Small intestine (tissue), 7 donors: ENCODE measurements around the gene ZC3H4. TPM values are rescaled to one million over a fixed set of nuclear protein-coding genes. Genes with fewer than 3 reads are reported as not detected.
"Not testable (repeated sequence)": the region's sequence is repeated elsewhere in the genome, so short reads cannot be mapped to it uniquely, and the experiment has no call there.

Experiments used
- DNase-seq, 2 donors: peaks; one replicate each; pipeline versions ENCODE4 v3.0.0 to v3.0.0-alpha.2; 2013
- FAIRE-seq: peaks from 2 replicates; lab custom pipeline; 2012; peaks lifted over from hg19 to GRCh38; lab: Jason Lieb, UNC
- H3K27ac ChIP-seq, 3 donors: one replicate each; pipeline ENCODE4 v1.5.1; 2013; ENCODE audit warnings: low read length in 2 of 3, mild to moderate bottlenecking in 2 of 3, control low read depth in 1 of 3, inconsistent platforms in 1 of 3, low read depth in 1 of 3, moderate library complexity in 1 of 3
- H3K27me3 ChIP-seq, 3 donors: one replicate each; pipeline ENCODE4 v1.6.1; 2013; ENCODE audit warnings: low read length in 3 of 3, inconsistent platforms in 1 of 3; ENCODE audit not compliant: control insufficient read depth in 3 of 3, insufficient read depth in 3 of 3
- H3K36me3 ChIP-seq, 3 donors: one replicate each; pipeline ENCODE4 v1.6.1; 2013; ENCODE audit warnings: low read length in 3 of 3, inconsistent platforms in 1 of 3, low read depth in 1 of 3, mild to moderate bottlenecking in 1 of 3, moderate library complexity in 1 of 3; ENCODE audit not compliant: control insufficient read depth in 3 of 3, insufficient read depth in 2 of 3
- H3K4me1 ChIP-seq, 3 donors: one replicate each; pipeline ENCODE4 v1.6.1; 2013; ENCODE audit warnings: low read length in 2 of 3, inconsistent platforms in 1 of 3, low read depth in 1 of 3, mild to moderate bottlenecking in 1 of 3, moderate library complexity in 1 of 3; ENCODE audit not compliant: control insufficient read depth in 3 of 3, insufficient read depth in 2 of 3
- H3K4me3 ChIP-seq, 3 donors: one replicate each; pipeline ENCODE4 v1.5.1; 2013; ENCODE audit warnings: low read length in 3 of 3, control low read depth in 1 of 3, inconsistent platforms in 1 of 3, low read depth in 1 of 3, mild to moderate bottlenecking in 1 of 3, moderate library complexity in 1 of 3
- H3K9me3 ChIP-seq, 2 donors: one replicate each; pipeline ENCODE4 v1.6.1; 2013; ENCODE audit warnings: low read depth in 1 of 2, low read length in 1 of 2; ENCODE audit not compliant: control insufficient read depth in 2 of 2, insufficient read depth in 1 of 2
- WGBS, 3 donors: extraction: QIAGEN DNeasy Blood & Tissue Kit; methylation state at CpG; one replicate each; pipeline ENCODE4 v1.1.7; 2013; 5-methylcytosine and 5-hydroxymethylcytosine counted together
- polyA plus RNA-seq, 4 donors: library from polyadenylated mRNA; stranded (reverse) in 3 of 4; unstranded in 1 of 4; fragments of 200-250 nt in 3 of 4; fragments of 120-200 nt in 1 of 4; gene quantifications; one replicate each; pipeline versions ENCODE4 v1.2.1 to v1.2.3, GENCODE V29; 2013
- donor health status: healthy with polysubstance abuse.
- donor health status: control.
- donor health status: control.
- donor health status: Bipolar disorder and iron deficiency.
- donor health status: healthy.

Gene ZC3H4
- polyA plus RNA-seq, 4 donors = 7.3 to 31.6 (median 14.4) TPM

DNA sequence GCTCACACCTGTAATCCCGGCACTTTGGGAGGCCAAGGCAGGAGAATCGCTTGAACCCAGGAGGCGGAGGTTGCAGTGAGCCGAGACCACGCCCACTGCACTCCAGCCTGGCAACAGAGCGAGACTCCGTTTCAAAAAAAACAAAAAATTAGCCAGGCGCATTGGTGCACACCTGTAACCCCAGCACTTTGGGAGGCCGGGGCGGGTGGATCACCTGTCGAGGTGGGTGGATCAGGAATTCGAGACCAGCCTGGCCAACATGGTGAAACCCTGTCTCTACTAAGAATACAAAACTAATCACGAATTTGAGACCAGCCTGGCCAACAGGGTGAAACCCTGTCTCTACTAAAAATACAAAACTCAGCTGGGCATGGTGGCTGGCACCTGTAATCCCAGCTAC, 35.2 kb downstream of the ZC3H4 start:
- H3K9me3 ChIP-seq, H3K27ac ChIP-seq, DNase-seq, H3K4me1 ChIP-seq, H3K27me3 ChIP-seq, FAIRE-seq, H3K4me3 ChIP-seq: not testable (repeated sequence)
- WGBS, 3 donors = 94 to 97% (median 96%) methylated on average over 13 of the region's 13 CpGs
- H3K36me3 ChIP-seq = peaks cover 13 to 97% (median 14%) of the 10 kb centered on the region in 3 donors

DNA sequence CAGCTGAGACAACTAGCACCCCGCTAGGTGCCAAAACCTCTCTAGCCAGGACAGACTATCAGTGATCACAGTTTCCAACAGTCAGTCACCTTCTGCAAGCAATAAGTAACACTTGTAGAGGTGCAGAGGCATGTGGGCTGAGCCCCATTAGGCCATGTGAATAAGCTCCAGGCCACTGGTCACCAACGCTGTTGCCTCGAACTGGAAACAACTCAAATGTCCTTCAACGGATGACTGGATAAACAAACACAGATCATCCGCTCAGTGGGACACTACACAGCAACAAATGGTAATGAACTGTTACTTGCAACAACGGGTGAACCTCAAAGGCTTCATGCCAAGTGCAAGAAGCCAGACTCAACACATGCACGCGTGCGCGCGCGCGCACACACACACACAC, 37.6 kb downstream of the ZC3H4 start:
- no peak for FAIRE-seq
- 76 to 90% (median 82%) methylated on average over 13 of the region's 13 CpGs for WGBS, 3 donors

DNA sequence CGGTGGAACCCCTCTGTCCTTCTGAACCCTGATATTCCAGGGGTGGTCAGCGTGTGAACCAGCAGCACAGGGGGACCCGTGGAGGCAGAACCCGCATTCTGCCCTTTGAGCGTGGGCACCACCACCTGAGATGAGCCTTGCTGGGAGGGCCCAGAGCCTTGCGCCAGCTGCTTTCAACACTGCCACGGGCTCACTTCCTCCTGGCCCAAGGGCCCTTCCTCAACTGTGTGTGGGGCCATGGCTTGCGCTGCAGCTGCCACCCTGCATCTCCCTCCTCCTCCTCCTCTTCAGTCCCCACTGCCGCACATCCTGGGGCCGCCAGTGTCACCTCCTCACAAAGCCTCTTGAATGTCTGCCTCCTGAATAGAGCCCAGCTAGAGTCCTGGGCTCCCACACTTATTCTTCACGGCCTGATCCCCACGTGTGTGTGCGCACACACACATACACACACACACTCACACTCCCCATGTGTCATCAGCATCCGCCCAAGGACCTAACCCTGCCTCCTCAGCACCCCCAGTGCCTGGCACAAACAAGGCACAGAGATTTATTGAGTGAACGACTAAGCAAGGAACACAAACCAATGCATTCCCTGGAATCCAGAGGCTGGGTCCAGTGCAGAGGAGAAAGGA, 38.3 kb downstream of the ZC3H4 start:
- no peaks in the 10 kb centered on the region for H3K9me3 ChIP-seq
- peaks cover 0 to 4% (median 0%) of the 10 kb centered on the region in 3 donors for H3K4me1 ChIP-seq
- H3K27ac ChIP-seq = no peak overlapping the region
- no peak overlapping the region for H3K4me3 ChIP-seq
- DNase-seq = no peak
- H3K36me3 ChIP-seq = peaks cover 12 to 97% (median 22%) of the 10 kb centered on the region in 3 donors
- no peak for FAIRE-seq
- WGBS, 3 donors = 83 to 88% (median 83%) methylated on average over 14 to 15 of the region's 15 CpGs
- no peaks in the 10 kb centered on the region for H3K27me3 ChIP-seq

More for the DNA sequence above, 37.6 kb downstream of the ZC3H4 start:
- H3K36me3 ChIP-seq = peaks cover 12 to 97% (median 22%) of the 10 kb centered on the region in 3 donors
- H3K27me3 ChIP-seq = no peaks in the 10 kb centered on the region
- no peaks in the 10 kb centered on the region for H3K9me3 ChIP-seq
- DNase-seq = no peak
- H3K27ac ChIP-seq = no peak overlapping the region
- no peak overlapping the region for H3K4me3 ChIP-seq
- peaks cover 0 to 4% (median 0%) of the 10 kb centered on the region in 3 donors for H3K4me1 ChIP-seq

DNA sequence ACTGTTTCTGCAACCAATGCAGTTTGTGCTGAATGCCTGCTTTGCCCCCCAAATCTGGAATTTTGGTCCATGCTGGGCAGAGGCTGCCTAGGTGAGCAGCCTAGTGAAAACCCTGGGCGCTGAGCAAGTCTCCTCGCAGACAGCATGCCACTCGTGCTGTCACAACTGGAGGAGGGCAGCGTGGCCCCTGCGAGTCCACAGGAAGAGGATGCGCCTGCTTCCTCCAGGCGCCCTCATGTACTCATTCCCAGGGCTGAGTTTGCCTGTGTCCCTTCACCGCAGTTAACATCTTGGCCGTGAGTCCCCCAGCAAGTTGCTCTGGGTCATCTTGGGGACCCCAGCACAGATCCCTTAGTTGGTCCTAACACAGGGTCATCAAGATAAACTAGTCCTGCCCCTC, 39.0 kb downstream of the ZC3H4 start:
- Histone ChIP-seq H3K27ac (no peak overlapping the region), H3K4me1 (peaks cover 0 to 2% (median 0%) of the 10 kb centered on the region in 3 donors), H3K27me3 (no peaks in the 10 kb centered on the region), H3K36me3 (peaks cover 12 to 97% (median 22%) of the 10 kb centered on the region in 3 donors), H3K4me3 (no peak overlapping the region), H3K9me3 (no peaks in the 10 kb centered on the region)
- WGBS, 3 donors = 82 to 97% (median 87%) methylated on average over 9 of the region's 9 CpGs
- DNase-seq (no peak), FAIRE-seq (no peak)

DNA sequence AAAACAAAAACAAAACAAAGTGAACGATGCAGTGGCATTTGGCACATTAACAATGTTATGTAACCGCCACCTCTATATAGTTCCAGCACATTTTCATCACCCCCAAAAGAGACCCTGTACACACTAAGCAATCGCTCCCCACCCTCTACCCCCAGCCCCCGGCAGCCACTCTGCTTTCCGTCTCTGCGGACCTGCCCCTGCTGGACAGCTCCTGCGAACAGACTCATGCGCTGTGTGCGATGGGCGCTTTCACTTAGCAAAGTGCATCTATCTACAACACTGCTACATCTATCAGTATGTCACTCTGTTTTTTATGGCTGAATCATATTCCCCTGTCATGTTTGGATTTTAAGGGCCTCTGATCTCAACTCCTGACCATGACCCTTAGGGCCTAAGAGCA, 40.0 kb downstream of the ZC3H4 start:
- Histone ChIP-seq H3K27me3 (no peaks in the 10 kb centered on the region), H3K4me3 (no peak overlapping the region), H3K27ac (no peak overlapping the region), H3K4me1 (no peaks in the 10 kb centered on the region), H3K9me3 (no peaks in the 10 kb centered on the region), H3K36me3 (peaks cover 18 to 96% (median 24%) of the 10 kb centered on the region in 3 donors)
- FAIRE-seq = no peak
- WGBS, 3 donors = 94 to 96% (median 95%) methylated on average over 10 of the region's 10 CpGs
- DNase-seq = no peak

DNA sequence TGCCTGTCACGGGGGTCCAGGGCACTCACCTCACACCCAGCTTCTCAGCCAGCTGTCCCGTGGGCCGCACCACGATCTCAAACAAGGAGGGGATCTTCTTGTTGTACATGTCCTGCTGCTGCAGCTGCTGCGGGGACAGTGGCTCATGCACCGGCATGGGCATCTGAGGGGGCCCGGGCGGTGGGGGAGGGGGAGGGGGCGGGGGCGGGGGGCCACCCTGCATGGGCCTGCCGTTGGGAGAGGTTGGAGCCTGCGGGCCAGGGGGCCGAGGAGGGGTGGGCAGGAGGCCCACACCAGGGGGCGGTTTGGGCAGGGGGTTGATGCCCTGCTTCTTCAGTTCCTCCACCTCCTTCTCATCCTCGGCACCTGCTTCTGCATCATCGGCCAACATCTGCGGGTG, 41.3 kb downstream of the ZC3H4 start:
- H3K4me3 ChIP-seq = no peak overlapping the region
- no peaks in the 10 kb centered on the region for H3K27me3 ChIP-seq
- 91 to 92% (median 91%) methylated on average over 15 to 17 of the region's 17 CpGs for WGBS, 3 donors
- no peaks in the 10 kb centered on the region for H3K9me3 ChIP-seq
- no peak for FAIRE-seq
- no peak overlapping the region for H3K27ac ChIP-seq
- no peaks in the 10 kb centered on the region for H3K4me1 ChIP-seq
- no peak for DNase-seq
- H3K36me3 ChIP-seq = peaks cover 23 to 99% (median 25%) of the 10 kb centered on the region in 3 donors

DNA sequence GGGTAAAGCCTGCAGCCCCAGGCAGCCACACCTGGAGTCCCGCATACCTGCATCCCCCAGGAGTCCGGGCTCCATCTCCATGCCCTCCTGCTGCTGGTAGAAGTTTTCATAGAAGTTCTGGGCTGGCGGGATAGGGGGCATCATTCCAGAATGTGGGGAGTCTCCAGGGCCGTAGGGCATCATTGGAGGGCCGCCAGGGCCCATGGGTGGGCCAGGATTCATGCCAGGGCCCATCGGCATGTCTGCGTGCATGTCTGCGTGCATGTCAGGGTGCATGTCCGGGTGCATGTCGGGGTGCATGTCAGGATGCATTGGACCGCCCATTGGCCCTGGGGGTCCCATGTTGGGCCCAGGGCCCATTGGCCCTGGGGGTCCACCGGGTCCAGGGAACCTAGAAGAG, 41.8 kb downstream of the ZC3H4 start:
- no peak overlapping the region for H3K27ac ChIP-seq
- FAIRE-seq = no peak
- H3K27me3 ChIP-seq = no peaks in the 10 kb centered on the region
- WGBS, 3 donors = 90 to 92% (median 92%) methylated on average over 12 of the region's 12 CpGs
- H3K9me3 ChIP-seq = no peaks in the 10 kb centered on the region
- DNase-seq = no peak
- H3K4me3 ChIP-seq = no peak overlapping the region
- peaks cover 26 to 99% (median 30%) of the 10 kb centered on the region in 3 donors for H3K36me3 ChIP-seq
- no peaks in the 10 kb centered on the region for H3K4me1 ChIP-seq

DNA sequence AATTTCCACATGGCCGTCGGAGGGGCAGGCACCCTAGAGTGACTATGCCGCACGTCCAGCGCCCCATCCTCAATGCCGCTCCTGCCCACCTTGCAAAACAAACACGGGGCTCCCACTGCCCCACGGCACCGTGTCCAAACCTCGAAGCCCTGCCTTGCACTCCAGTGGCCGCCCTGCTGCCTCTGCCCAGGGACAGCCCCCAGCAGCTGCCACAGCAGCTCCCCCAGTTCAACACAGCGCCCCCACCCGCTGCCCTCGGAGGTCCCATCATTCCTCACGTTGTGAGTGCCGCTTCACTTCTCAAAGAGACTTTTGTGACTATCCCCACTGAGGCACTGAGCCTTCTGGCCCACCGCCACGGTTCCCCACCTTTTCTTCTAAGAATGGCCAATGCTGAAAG, 42.8 kb downstream of the ZC3H4 start:
- H3K27me3 ChIP-seq = no peaks in the 10 kb centered on the region
- peaks cover 30 to 99% (median 36%) of the 10 kb centered on the region in 3 donors for H3K36me3 ChIP-seq
- FAIRE-seq (no peak), DNase-seq (no peak)
- H3K9me3 ChIP-seq = no peaks in the 10 kb centered on the region
- H3K4me3 ChIP-seq = no peak overlapping the region
- no peak overlapping the region for H3K27ac ChIP-seq
- H3K4me1 ChIP-seq = no peaks in the 10 kb centered on the region
- 93 to 95% (median 94%) methylated on average over 17 to 18 of the region's 18 CpGs for WGBS, 3 donors

DNA sequence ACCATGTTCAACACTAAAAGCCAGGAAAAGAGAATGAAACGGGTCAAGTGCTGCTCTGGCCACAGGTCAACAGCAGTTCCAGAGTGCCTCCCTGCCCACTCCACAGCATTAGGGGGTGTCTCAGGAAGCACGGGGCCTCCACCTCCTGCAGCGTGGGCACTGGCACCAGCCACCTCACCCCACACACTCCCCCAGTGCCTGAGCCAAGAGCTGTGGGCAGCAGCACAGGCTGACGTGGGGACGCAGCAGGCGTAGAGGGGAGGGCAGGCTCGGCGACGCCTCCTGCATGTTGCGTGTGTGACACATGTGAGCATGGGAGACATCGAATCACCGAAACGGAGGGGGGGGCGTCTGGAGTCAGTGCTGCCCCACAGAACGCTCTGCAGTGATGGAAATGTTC, 43.8 kb downstream of the ZC3H4 start:
- H3K27me3 ChIP-seq = no peaks in the 10 kb centered on the region
- DNase-seq (no peak), FAIRE-seq (no peak)
- 82 to 88% (median 86%) methylated on average over 14 to 15 of the region's 15 CpGs for WGBS, 3 donors
- H3K4me3 ChIP-seq = no peak overlapping the region
- no peaks in the 10 kb centered on the region for H3K4me1 ChIP-seq
- no peak overlapping the region for H3K27ac ChIP-seq
- H3K36me3 ChIP-seq = peaks cover 30 to 99% (median 37%) of the 10 kb centered on the region in 3 donors
- H3K9me3 ChIP-seq = no peaks in the 10 kb centered on the region
